Pulmonary artery endothelial cell (primary cell): Measurements from ENCODE around the gene ASB2. TPM values are rescaled to one million over a fixed set of nuclear protein-coding genes. Genes with fewer than 3 reads are reported as not detected.

Source experiments
- DNase-seq: peaks from one replicate; pipeline ENCODE4 v3.0.0-alpha.2; 2011; ENCODE audit warnings: low read depth, low spot score
- total RNA-seq: library from RNA; depleted of rRNA; stranded (reverse); fragments of >200 nt; gene quantifications from 2 replicates; pipeline ENCODE4 v1.2.3, GENCODE V29; 2014

Gene ASB2
- total RNA-seq, 1 donor from 2014 or later = not detected

- DNase-seq = no peak
Observed at GRCh38 chr14:93906341-93907329, 69.7 kb downstream of the ASB2 start.

GRCh38 chr14:93905623-93906022 lies 70.7 kb downstream of the ASB2 start:
- DNase-seq = no peak

DNA sequence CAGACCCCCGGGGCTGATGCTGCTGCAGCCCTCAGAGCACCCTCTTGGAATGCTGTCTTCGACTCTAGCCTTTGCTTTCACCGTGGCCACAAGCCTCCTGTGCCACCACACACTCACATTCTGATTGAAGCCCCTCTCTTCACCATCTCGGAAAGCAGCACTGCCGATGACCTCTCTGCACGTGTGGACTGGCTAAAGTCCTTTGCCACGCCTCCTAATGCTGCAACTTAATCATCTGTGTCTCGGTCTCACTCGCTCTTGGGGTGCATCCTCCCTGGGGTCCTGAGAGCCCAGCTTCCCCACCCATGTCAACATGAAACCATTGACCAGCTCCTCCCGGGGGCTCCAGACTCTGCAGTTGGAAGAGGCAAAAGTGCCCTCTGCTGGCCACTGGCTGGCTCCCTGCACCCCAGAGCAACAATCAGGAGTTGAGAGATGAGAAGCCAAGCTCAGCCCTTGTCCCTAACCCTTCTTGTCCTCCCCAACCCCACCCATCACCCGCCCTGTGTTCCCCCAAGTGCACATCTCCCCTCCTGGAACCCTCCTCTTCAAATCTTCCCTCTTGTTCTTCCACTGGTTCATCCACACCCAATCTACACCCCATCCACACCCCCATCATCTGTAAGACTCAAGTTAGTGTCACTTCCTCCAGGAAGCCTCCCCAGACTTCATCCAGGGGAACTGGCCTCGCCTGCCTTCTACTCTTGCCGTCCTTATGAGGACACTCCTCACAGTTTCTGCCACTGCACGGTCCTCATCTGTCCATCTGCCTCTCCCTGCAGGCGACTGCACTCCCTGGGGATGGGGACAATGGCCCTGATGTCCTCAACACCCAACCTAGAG lies 72.8 kb downstream of the ASB2 start:
- no peak for DNase-seq

- DNase-seq = no peak
Observed at GRCh38 chr14:93902619-93903307, 73.6 kb downstream of the ASB2 start.

- DNase-seq = no peak
Observed at GRCh38 chr14:93901813-93902212, 74.6 kb downstream of the ASB2 start.

DNA sequence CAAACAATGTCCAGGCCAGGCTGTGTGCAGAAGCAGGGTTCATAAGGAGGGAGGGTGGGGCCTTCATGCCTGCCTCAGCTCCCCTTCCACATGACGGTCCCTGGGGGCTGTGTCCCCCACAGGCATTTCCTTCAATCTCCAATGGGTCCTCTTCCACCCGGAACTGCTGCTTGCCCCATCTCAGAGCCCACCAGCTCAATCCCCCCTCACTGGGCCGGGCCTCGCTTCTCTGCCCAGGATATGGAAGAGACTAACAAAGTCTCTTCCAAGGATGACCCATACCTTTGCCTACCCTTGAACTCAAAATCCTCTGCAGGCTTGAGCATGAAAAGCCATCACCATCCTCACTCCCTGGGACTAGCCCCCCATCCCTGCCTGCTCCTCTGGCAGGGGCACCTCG lies 77.6 kb downstream of the ASB2 start:
- no peak for DNase-seq

DNA sequence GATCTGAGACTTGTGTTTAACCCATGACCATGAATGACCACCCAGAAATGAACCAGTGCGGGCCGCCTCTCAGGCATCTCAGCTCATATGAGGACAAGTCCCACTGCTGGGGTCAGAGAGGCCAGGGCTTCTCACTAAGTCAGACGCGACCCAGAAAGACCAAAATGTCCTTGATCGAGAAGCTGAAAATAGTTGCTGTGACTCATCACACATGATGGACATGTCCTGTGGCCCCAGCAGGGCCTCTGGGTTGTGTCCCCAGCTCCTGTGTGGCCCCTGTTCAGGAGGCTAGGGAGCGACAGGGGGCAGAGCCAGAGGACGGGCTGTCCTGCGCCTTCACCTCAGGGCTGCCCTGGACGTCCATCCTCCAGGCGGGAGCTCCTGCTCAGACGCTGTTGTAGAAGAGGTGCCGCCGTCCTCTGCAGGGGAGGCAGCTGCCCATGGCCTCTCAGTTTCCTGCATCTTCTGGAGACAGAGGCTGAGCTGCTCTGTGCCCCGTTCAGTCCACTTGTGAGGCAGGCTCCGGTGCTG lies 78.2 kb downstream of the ASB2 start:
- DNase-seq = no peak

DNA sequence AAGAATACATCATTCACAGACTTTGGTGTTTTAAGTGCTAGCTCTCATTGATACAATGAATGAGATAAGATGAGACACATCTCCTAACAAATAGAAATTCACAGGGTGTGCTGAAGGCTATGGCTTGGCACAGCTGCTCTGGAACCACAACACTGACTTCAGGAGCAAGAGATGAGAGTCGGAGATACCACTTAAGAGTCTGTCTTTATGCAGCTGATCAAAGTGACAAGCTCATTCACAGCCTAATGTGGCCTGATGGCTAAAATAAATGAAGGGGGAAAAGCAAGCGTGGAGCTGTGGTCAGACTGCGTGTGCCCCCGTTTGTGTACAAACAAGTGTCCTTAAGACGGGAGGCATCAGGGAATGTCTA lies 78.9 kb downstream of the ASB2 start:
- DNase-seq = no peak

GRCh38 chr14:93895023-93895604 lies 81.3 kb downstream of the ASB2 start:
- no peak for DNase-seq

GRCh38 chr14:93893661-93894261 lies 82.6 kb downstream of the ASB2 start:
- DNase-seq = no peak

DNA sequence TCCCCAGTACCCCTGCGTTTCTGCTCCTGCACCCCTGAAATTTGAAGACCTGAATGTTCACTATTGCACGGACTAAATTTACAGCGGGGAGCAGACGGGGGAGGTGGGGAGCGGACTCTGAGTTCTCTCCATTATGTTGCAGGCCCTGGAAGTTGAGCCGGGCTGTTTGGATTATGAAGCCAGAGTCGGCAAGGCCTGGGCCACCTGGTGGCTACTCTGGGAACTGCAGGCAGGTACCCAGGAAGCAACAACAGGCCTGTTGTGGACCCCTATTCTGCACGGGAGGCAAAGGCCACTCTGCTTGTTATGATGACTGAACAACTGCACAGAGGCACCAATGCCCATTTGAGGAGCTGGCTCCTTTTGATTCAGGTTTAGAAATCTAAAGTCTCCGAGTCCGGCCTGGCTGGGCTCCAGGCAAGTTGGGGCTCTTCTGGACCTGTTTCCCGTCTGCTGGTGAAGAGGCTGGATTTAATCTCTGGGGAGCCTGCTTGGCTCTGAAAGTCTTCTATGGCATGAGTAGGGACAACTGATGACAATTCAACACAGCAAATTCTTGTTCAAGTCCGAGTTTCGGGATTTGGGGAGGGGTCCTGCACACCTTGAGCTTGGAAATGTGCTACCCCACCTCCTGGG lies 83.3 kb downstream of the ASB2 start:
- DNase-seq = no peak

DNA sequence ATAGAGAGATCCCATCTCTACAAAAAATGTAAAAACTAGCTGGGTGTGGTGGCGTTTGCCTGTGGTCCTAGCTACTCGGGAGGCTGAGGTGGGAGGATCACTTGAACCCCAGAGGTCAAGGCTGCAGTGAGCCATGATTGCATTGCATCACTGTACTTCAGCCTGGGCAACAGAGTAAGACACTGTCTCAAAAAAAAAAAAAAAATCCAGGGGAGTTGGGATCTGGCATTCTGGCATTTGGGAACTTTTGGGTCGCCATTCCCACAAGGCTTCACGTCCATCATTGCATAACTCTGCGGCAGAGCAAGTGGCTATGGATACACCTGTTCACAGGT lies 83.9 kb downstream of the ASB2 start:
- DNase-seq = no peak

- DNase-seq = no peak
Observed at GRCh38 chr14:93891756-93892504, 84.4 kb downstream of the ASB2 start.

GRCh38 chr14:93889739-93890483 lies 86.5 kb downstream of the ASB2 start:
- DNase-seq = no peak

GRCh38 chr14:93888995-93889394 lies 87.4 kb downstream of the ASB2 start:
- DNase-seq = no peak

- DNase-seq = no peak
Observed at GRCh38 chr14:93884950-93885349, 91.4 kb downstream of the ASB2 start.
